ENCODE results near the gene UBA5.

Gene UBA5

GRCh38 chr3:132694991-132695390 is 34.9 kb downstream of the UBA5 start:
- ChIA-PET CTCF (no interaction called here), POLR2A (ENCODE audit: low non-redundant PET) (no interaction called here)
- no peak for TF ChIP-seq CTCF (conservative IDR thresholded peaks at IDR 0.05; ENCODE audit: low read depth)
- DNase-seq (ENCODE audit: low spot score), result no peak
- no peak overlapping the region for H3K27ac ChIP-seq

GRCh38 chr3:132695422-132695821 is 35.3 kb downstream of the UBA5 start:
- H3K27ac ChIP-seq, result no peak overlapping the region
- DNase-seq (ENCODE audit: low spot score), result no peak
- CTCF ChIA-PET, result no interaction called here
- POLR2A ChIA-PET (ENCODE audit: low non-redundant PET), result no interaction called here
- no peak for TF ChIP-seq CTCF (conservative IDR thresholded peaks at IDR 0.05; ENCODE audit: low read depth)

- DNase-seq (ENCODE audit: low spot score), result no peak
- no peak overlapping the region for H3K27ac ChIP-seq
- ChIA-PET CTCF (no interaction called here), POLR2A (ENCODE audit: low non-redundant PET) (no interaction called here)
- no peak for TF ChIP-seq CTCF (conservative IDR thresholded peaks at IDR 0.05; ENCODE audit: low read depth)
Observed at GRCh38 chr3:132703733-132704132, 43.6 kb downstream of the UBA5 start.

- ChIA-PET POLR2A (ENCODE audit: low non-redundant PET) (no interaction called here), CTCF (interaction anchor here (0.5 kb wide), 1 partner anchor 13 kb away, joined by 4 read pairs; no protein-coding TSS in a partner anchor)
- DNase-seq (ENCODE audit: low spot score), result no peak
Observed at GRCh38 chr3:132709761-132710160, 49.6 kb downstream of the UBA5 start.

GRCh38 chr3:132710311-132710710 is 50.2 kb downstream of the UBA5 start:
- POLR2A ChIA-PET (ENCODE audit: low non-redundant PET), result no interaction called here
- H3K27ac ChIP-seq, result no peak overlapping the region
- CTCF ChIA-PET, result no interaction called here
- TF ChIP-seq CTCF (conservative IDR thresholded peaks at IDR 0.05; ENCODE audit: low read depth), result no peak
- DNase-seq (ENCODE audit: low spot score), result no peak

More at GRCh38 chr3:132709761-132710160, 49.6 kb downstream of the UBA5 start:
- no peak for TF ChIP-seq CTCF (conservative IDR thresholded peaks at IDR 0.05; ENCODE audit: low read depth)
- no peak overlapping the region for H3K27ac ChIP-seq

- ChIA-PET POLR2A (ENCODE audit: low non-redundant PET) (no interaction called here), CTCF (no interaction called here)
- TF ChIP-seq CTCF (conservative IDR thresholded peaks at IDR 0.05; ENCODE audit: low read depth), result no peak
- no peak overlapping the region for H3K27ac ChIP-seq
- DNase-seq (ENCODE audit: low spot score), result no peak
Observed at GRCh38 chr3:132713977-132714727, 54.0 kb downstream of the UBA5 start.

All from RWPE1 (cell line).